HEK293 (cell line): ENCODE data around the gene ARL8B.

Experiments used
- HOXA7 ChIP-seq: sonication (generic); formaldehyde crosslinking; IDR thresholded peaks from 2 replicates; pipeline ENCODE4 v1.8.1; 2022; ENCODE audit warnings: missing genetic modification reagents, borderline replicate concordance
- HOXD13 ChIP-seq: sonication (generic); formaldehyde crosslinking; IDR thresholded peaks from 2 replicates; pipeline ENCODE4 v1.8.0; 2022; ENCODE audit warnings: missing genetic modification reagents, borderline replicate concordance
- KLF1 ChIP-seq: fragments of 450-650 bp; formaldehyde crosslinking; IDR thresholded peaks from 2 replicates; pipeline ENCODE4 v1.5.1; 2016; ENCODE audit warnings: missing biosample characterization, missing genetic modification characterization
- KLF16 ChIP-seq: fragments of 450-650 bp; formaldehyde crosslinking; IDR thresholded peaks from 2 replicates; pipeline ENCODE4 v1.5.1; 2017; ENCODE audit warnings: missing biosample characterization, missing genetic modification characterization
- KLF7 ChIP-seq: fragments of 450-650 bp; formaldehyde crosslinking; IDR thresholded peaks from 2 replicates; pipeline ENCODE4 v1.5.1; 2016; ENCODE audit warnings: missing biosample characterization, missing genetic modification characterization, borderline replicate concordance
- KLF8 ChIP-seq: fragments of 450-650 bp; formaldehyde crosslinking; IDR thresholded peaks from 2 replicates; pipeline ENCODE4 v1.5.1; 2016; ENCODE audit warnings: missing biosample characterization, missing genetic modification characterization
- KLF9 ChIP-seq: fragments of 450-650 bp; formaldehyde crosslinking; IDR thresholded peaks from 2 replicates; pipeline ENCODE4 v1.5.1; 2016; ENCODE audit warnings: missing biosample characterization, missing genetic modification characterization, low read depth
- PRDM10 ChIP-seq: fragments of 450-650 bp; formaldehyde crosslinking; IDR thresholded peaks from 2 replicates; pipeline ENCODE4 v1.5.1; 2016; ENCODE audit warnings: missing biosample characterization, missing genetic modification characterization
- SP7 ChIP-seq: fragments of 450-650 bp; formaldehyde crosslinking; IDR thresholded peaks from 2 replicates; pipeline ENCODE4 v1.5.1; 2016; ENCODE audit warnings: missing biosample characterization, missing genetic modification characterization
- ZNF10 ChIP-seq: fragments of 450-650 bp; formaldehyde crosslinking; IDR thresholded peaks from 2 replicates; pipeline ENCODE4 v1.5.1; 2017; ENCODE audit warnings: missing biosample characterization, missing genetic modification characterization
- ZNF140 ChIP-seq: fragments of 450-650 bp; formaldehyde crosslinking; IDR thresholded peaks from 2 replicates; pipeline ENCODE4 v1.5.1; 2016; ENCODE audit warnings: missing biosample characterization, missing genetic modification characterization
- ZNF24 ChIP-seq: fragments of 450-650 bp; formaldehyde crosslinking; IDR thresholded peaks from 2 replicates; pipeline ENCODE4 v1.5.1; 2016; ENCODE audit warnings: missing biosample characterization, missing genetic modification characterization
- ZNF266 ChIP-seq: fragments of 450-650 bp; formaldehyde crosslinking; IDR thresholded peaks from 2 replicates; pipeline ENCODE4 v1.5.1; 2016; ENCODE audit warnings: missing biosample characterization, missing genetic modification characterization, low read depth
- ZNF311 ChIP-seq: fragments of 450-650 bp; formaldehyde crosslinking; IDR thresholded peaks from 2 replicates; pipeline ENCODE4 v1.5.1; 2017; ENCODE audit warnings: missing biosample characterization, missing genetic modification characterization, borderline replicate concordance
- ZNF341 ChIP-seq: fragments of 450-650 bp; formaldehyde crosslinking; IDR thresholded peaks from 2 replicates; pipeline ENCODE4; 2016; ENCODE audit warnings: low read depth, missing biosample characterization, missing genetic modification characterization
- ZNF394 ChIP-seq: fragments of 450-650 bp; formaldehyde crosslinking; IDR thresholded peaks from 2 replicates; pipeline ENCODE4 v1.5.1; 2016; ENCODE audit warnings: missing biosample characterization, missing genetic modification characterization, mild to moderate bottlenecking, moderate library complexity, borderline replicate concordance
- ZNF404 ChIP-seq: fragments of 450-650 bp; formaldehyde crosslinking; IDR thresholded peaks from 2 replicates; pipeline ENCODE4 v1.5.1; 2017; ENCODE audit warnings: missing biosample characterization, missing genetic modification characterization
- ZNF423 ChIP-seq: fragments of 450-650 bp; formaldehyde crosslinking; IDR thresholded peaks from 2 replicates; pipeline ENCODE4 v1.5.1; 2016; ENCODE audit warnings: missing biosample characterization, missing genetic modification characterization
- ZNF426 ChIP-seq: fragments of 450-650 bp; formaldehyde crosslinking; IDR thresholded peaks from 2 replicates; pipeline ENCODE4 v1.5.1; 2017; ENCODE audit warnings: missing biosample characterization, missing genetic modification characterization, mild to moderate bottlenecking, inconsistent platforms, moderate library complexity
- ZNF433 ChIP-seq: fragments of 450-650 bp; formaldehyde crosslinking; IDR thresholded peaks from 2 replicates; pipeline ENCODE4 v1.5.1; 2016; ENCODE audit warnings: missing biosample characterization, missing genetic modification characterization, low read depth
- ZNF48 ChIP-seq: fragments of 450-650 bp; formaldehyde crosslinking; IDR thresholded peaks from 2 replicates; pipeline ENCODE4 v1.5.1; 2016; ENCODE audit warnings: missing biosample characterization, missing genetic modification characterization
- ZNF521 ChIP-seq: fragments of 450-650 bp; formaldehyde crosslinking; IDR thresholded peaks from 2 replicates; pipeline ENCODE4 v1.5.1; 2017; ENCODE audit warnings: missing biosample characterization, mild to moderate bottlenecking, missing genetic modification characterization
- ZNF596 ChIP-seq: fragments of 450-650 bp; IDR thresholded peaks from 2 replicates; pipeline ENCODE4 v1.5.0; 2018; ENCODE audit warnings: missing biosample characterization, mild to moderate bottlenecking, missing genetic modification characterization, moderate library complexity
- ZNF600 ChIP-seq: fragments of 450-650 bp; formaldehyde crosslinking; IDR thresholded peaks from 2 replicates; pipeline ENCODE4 v1.5.1; 2016; ENCODE audit warnings: missing biosample characterization, missing genetic modification characterization
- ZNF610 ChIP-seq: fragments of 450-650 bp; formaldehyde crosslinking; IDR thresholded peaks from 2 replicates; pipeline ENCODE4 v1.5.1; 2016; ENCODE audit warnings: missing biosample characterization, missing genetic modification characterization, borderline replicate concordance
- ZNF624 ChIP-seq: fragments of 450-650 bp; formaldehyde crosslinking; IDR thresholded peaks from 2 replicates; pipeline ENCODE4 v1.5.1; 2017; ENCODE audit warnings: missing biosample characterization, missing genetic modification characterization
- ZNF768 ChIP-seq: fragments of 450-650 bp; formaldehyde crosslinking; IDR thresholded peaks from 2 replicates; pipeline ENCODE4 v1.5.1; 2018; ENCODE audit warnings: missing biosample characterization, mild to moderate bottlenecking, missing genetic modification characterization
- ZNF837 ChIP-seq: fragments of 450-650 bp; formaldehyde crosslinking; IDR thresholded peaks from 2 replicates; pipeline ENCODE4 v1.5.1; 2016; ENCODE audit warnings: missing biosample characterization, missing genetic modification characterization
- TF ChIP-seq, protein P1 (sequence below): fragments of 450-650 bp; formaldehyde crosslinking; IDR thresholded peaks from 2 replicates; pipeline ENCODE4 v1.5.1; 2016; ENCODE audit warnings: missing biosample characterization, missing genetic modification characterization
- TF ChIP-seq, protein P2 (sequence below): fragments of 450-650 bp; formaldehyde crosslinking; IDR thresholded peaks from 2 replicates; pipeline ENCODE4 v1.5.1; 2017; ENCODE audit warnings: missing biosample characterization, missing genetic modification characterization
- TF ChIP-seq, protein P3 (sequence below): IDR thresholded peaks from 2 replicates; pipeline ENCODE4 v1.6.1; 2011; ENCODE audit warnings: mild to moderate bottlenecking, low read depth, low read length, borderline replicate concordance
- TF ChIP-seq, protein P4 (sequence below): fragments of 450-650 bp; formaldehyde crosslinking; IDR thresholded peaks from 2 replicates; pipeline ENCODE4 v1.5.1; 2016; ENCODE audit warnings: missing biosample characterization, missing genetic modification characterization

Gene ARL8B

DNA sequence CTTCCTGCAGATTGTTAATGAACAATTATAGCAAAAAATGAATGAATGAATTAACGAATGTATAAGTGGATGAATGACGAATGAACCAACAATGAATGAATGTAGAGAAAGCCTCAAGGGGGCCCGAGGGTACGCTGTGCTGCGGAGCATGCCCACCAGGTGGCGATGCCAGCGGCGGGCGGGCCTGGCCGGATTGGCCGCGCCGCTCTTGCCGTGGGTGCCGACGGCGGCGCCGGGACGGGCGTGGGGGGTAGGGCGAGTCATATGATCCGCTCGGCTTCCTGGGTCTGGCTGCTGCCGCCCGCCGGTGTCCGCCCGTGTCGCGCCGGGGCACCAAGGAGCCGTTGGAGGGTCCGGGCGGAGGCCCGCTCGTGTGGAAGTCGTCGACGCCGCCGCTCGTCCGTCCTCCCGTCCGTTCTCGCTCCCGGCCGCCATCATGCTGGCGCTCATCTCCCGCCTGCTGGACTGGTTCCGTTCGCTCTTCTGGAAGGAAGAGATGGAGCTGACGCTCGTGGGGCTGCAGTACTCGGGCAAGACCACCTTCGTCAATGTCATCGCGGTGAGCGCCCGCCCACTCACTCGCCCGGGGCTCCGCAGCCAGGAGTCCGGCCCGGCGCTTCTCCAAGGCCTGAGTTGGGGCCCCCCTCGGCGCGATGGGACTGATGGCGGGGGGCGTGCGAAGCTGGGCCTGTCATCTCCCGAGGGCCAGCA lies at the start of gene ARL8B (continued):
- TF ChIP-seq ZNF600 (tag by site-specific recombination) (peak; percentile 61), ZNF10 (tag by site-specific recombination) (peak; percentile 59; the same call in 1 of the 2 replicates), ZNF624 (no peak), ZNF426 (tag by site-specific recombination) (no peak), KLF16 (tag by site-specific recombination) (0 out of 2 replicates have a peak, but pooled peaks have one; percentile 51), ZNF837 (tag by site-specific recombination) (no peak), ZNF140 (tag by site-specific recombination) (no peak), ZNF24 (peak; percentile 88), ZNF521 (tag by site-specific recombination) (no peak), ZNF394 (0 out of 2 replicates have a peak, but pooled peaks have one; percentile 44), PRDM10 (tag by site-specific recombination) (0 out of 2 replicates have a peak, but pooled peaks have one; percentile 6), ZNF433 (no peak), ZNF266 (tag by site-specific recombination) (no peak), ZNF596 (peak; percentile 33; the same call in 1 of the 2 replicates), ZNF423 (no peak), ZNF404 (tag by site-specific recombination) (no peak), HOXD13 (no peak), KLF1 (peak; percentile 61), KLF7 (no peak; the same call in 1 of the 2 replicates), ZNF311 (tag by site-specific recombination) (no peak), ZNF768 (no peak), HOXA7 (CRISPR knock-in tag) (no peak), ZNF610 (tag by site-specific recombination) (no peak; the same call in 1 of the 2 replicates), SP7 (tag by site-specific recombination) (peak; percentile 68), KLF8 (tag by site-specific recombination) (peak; percentile 98), ZNF48 (tag by site-specific recombination) (no peak), ZNF341 (peak; percentile 75), KLF9 (tag by site-specific recombination) (peak; percentile 43; the same call in 1 of the 2 replicates)
- TF ChIP-seq, protein P1, sequence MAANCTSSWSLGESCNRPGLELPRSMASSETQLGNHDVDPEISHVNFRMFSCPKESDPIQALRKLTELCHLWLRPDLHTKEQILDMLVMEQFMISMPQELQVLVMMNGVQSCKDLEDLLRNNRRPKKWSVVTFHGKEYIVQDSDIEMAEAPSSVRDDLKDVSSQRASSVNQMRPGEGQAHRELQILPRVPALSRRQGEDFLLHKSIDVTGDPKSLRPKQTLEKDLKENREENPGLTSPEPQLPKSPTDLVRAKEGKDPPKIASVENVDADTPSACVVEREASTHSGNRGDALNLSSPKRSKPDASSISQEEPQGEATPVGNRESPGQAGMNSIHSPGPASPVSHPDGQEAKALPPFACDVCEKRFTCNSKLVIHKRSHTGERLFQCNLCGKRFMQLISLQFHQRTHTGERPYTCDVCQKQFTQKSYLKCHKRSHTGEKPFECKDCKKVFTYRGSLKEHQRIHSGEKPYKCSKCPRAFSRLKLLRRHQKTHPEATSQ (tag by site-specific recombination): peak; percentile 83; the same call in 1 of the 2 replicates
- TF ChIP-seq, protein P2, sequence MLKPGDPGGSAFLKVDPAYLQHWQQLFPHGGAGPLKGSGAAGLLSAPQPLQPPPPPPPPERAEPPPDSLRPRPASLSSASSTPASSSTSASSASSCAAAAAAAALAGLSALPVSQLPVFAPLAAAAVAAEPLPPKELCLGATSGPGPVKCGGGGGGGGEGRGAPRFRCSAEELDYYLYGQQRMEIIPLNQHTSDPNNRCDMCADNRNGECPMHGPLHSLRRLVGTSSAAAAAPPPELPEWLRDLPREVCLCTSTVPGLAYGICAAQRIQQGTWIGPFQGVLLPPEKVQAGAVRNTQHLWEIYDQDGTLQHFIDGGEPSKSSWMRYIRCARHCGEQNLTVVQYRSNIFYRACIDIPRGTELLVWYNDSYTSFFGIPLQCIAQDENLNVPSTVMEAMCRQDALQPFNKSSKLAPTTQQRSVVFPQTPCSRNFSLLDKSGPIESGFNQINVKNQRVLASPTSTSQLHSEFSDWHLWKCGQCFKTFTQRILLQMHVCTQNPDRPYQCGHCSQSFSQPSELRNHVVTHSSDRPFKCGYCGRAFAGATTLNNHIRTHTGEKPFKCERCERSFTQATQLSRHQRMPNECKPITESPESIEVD (tag by site-specific recombination): no peak; the same call in 1 of the 2 replicates
- TF ChIP-seq, protein P3, sequence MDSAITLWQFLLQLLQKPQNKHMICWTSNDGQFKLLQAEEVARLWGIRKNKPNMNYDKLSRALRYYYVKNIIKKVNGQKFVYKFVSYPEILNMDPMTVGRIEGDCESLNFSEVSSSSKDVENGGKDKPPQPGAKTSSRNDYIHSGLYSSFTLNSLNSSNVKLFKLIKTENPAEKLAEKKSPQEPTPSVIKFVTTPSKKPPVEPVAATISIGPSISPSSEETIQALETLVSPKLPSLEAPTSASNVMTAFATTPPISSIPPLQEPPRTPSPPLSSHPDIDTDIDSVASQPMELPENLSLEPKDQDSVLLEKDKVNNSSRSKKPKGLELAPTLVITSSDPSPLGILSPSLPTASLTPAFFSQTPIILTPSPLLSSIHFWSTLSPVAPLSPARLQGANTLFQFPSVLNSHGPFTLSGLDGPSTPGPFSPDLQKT: no peak
- TF ChIP-seq, protein P4, sequence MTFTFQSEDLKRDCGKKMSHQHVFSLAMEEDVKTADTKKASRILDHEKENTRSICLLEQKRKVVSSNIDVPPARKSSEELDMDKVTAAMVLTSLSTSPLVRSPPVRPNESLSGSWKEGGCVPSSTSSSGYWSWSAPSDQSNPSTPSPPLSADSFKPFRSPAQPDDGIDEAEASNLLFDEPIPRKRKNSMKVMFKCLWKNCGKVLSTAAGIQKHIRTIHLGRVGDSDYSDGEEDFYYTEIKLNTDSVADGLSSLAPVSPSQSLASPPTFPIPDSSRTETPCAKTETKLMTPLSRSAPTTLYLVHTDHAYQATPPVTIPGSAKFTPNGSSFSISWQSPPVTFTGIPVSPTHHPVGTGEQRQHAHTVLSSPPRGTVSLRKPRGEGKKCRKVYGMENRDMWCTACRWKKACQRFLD (tag by site-specific recombination): 0 out of 2 replicates have a peak, but pooled peaks have one; percentile 11
